NCI-H1105 treated with DMSO at 0.1 percent for 48 hours (cell line): ENCODE data around the gene SEMA5B.

Experiments used
- DNase-seq: peaks from one replicate; lab custom pipeline; 2025; lab: John Stamatoyannopoulos, UW

Gene SEMA5B

DNA sequence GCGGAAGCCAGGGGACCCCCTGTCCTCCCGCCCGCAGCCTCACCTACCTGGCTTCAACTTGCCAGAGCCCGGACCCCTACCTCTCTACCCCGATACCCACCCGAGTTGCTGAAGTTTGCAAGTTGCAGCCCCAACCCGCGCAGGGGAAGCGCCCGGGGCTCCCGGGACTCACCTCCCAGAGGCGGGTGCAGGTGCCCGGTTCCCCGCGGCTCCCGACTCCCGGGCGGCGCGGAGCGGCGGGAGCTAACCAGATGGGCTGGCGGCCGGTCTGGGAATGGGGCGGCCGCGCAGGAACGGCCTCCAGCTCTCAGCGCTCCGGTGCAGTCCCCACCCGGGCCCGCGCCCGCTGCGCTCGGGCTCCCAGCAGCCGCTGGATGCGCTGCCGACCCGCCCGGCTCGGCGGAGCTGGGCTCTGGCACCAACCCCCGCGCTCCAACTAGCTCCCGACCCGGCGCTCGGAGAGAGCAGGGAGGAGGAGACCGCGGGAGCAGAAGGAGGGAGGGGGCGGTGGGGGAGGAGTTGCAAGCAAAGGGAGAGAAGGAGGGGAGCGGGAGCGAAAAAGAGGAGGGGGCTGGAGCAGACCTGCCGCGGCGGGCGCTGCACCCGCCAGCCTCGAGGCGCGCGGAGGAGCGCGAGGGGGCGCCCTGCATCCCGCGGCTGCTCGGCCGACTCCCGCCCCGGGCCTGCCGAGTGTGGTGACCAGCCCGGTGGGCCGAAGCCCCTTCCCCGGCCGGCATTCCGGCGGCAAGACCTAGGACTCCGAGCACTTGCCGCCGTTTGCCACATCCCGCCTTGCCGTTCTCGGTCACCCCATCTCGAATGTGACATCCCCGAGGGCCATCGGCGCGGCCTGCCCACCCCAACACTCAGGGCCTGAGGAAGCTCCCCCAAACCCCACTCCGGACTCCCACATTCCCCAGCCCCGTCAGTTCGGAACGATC, at the start of gene SEMA5B:
Gene SEMA5B (minus strand): TSS at position 472 of the 941 bp plus-strand sequence. CDS start 66,500 bp downstream, outside the sequence.
- DNase-seq, result peak; percentile 61

DNA sequence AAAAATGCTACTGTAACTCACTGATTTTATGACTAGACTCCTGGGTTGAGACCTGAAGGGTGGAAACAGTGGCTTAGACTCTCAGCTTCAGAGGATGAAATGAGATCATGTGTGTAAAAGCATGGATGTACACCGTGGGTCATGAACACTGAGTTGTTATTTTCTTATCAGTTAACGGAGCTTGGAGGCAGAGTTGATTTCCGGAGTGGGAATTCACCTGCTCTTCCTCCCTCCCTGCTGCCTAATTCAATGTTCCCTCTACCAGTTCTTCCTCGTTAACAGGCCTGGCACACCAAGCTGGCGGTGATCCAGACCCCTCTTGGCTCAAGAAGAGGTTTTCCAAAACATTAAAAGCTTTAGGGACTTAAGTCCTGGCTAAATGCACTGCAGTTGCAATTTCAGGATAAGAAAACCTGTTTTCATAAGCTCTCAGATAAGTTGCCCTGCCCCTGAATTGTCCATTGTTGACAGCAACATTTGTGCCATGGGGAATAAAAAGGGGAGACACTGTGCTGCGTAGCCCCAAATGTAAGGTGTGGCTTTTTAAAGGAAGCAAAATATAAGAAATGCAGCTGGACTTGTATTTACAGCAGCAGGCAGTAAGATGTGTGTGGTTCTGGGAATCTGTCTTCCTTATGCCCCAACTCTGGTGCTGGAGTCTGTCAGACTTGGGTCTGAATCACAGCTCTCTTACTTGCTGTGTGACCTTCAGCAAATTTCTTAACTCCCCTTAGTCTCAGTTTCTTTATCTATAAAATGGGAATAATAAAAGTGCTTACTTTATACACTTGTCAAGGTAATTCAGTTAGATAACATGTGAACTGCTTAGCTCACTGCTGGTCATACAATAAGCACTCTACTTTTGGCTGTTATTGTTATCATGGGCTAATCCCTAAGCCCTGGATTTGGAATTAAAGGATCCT, 49.2 kb upstream of the SEMA5B start:
- DNase-seq, result peak; percentile 99

DNA sequence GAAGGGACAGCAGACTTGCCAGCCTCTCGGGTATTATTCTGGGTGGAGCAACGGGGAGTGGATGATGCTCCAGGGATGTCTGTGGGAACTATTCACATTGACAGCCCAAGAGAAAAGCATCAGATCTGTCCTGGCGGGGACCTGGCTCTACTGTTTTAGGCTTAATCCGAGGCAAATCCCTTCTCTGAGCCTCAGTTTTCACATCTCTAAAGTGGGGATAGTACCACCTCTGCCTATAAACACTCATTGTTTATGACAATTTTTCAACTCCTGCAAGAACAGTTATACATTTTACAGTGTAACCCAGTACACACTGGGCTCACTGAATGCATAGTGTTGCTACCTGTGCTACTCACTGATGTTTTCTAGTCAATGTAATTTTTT, 48.5 kb upstream of the SEMA5B start:
- no peak for DNase-seq

GRCh38 chr3:123075359-123075758, 47.8 kb upstream of the SEMA5B start:
- no peak for DNase-seq

GRCh38 chr3:123072564-123072963, 45.0 kb upstream of the SEMA5B start:
- DNase-seq, result no peak

DNA sequence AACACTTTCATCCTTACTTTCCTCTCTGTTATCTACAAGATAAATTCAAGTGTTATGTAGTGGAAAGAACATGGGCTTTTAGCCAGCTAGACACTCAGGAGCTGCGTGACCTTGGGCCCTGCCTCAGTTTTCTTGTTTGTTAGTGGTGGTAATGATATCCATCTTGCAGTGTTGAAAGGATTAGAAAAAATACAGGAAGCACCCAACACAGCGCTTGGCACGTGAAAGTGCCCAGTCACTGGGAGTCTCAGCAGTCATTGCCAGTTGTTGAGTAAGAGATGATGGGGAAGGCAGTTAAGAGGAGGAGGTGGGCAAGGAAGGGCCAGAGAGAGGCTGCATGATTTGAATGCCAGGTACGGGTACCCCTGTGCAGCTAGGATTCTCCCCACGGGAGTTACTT, 44.6 kb upstream of the SEMA5B start:
- DNase-seq, result no peak

GRCh38 chr3:123071581-123071980, 44.0 kb upstream of the SEMA5B start:
- DNase-seq, result no peak

DNA sequence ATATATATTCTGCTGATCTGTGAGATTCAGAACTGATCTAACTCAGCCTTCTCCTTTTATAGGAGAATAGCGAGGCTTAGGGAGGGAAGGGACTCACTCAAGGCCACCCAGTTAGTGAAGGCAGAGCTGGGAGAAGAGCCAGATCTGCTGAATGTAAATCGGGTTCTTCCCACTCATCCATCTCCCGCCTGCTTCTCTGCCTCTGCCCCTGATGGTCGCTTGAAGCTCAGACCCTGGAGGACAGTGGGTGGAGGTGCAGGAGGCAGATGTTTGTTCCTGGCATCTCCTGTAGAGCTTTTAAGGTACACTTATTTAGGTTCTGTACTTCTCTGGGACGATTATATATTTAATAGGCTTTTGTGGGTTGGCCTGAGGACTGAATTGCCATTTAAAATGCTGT, 43.6 kb upstream of the SEMA5B start:
- no peak for DNase-seq

DNA sequence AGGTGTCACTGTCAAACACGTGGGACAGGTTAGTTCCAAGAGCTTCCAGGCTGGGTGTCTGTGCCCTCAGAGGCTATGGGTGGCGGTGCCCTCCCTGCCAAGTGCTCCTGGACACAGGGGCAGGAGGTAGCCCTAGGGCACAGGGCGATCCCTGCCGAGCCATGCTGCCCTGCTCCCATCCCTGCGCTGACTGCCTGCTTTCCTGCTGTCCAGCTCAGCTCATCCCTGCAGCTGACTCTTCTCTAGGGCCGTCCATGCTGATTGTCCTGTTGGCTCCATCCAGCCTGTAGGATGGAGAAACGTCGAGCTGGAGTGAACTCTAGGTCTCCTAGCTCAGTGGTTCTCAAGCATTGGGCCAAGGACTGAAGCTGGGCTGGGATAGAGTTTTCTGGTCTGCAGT, 42.9 kb upstream of the SEMA5B start:
- no peak for DNase-seq

DNA sequence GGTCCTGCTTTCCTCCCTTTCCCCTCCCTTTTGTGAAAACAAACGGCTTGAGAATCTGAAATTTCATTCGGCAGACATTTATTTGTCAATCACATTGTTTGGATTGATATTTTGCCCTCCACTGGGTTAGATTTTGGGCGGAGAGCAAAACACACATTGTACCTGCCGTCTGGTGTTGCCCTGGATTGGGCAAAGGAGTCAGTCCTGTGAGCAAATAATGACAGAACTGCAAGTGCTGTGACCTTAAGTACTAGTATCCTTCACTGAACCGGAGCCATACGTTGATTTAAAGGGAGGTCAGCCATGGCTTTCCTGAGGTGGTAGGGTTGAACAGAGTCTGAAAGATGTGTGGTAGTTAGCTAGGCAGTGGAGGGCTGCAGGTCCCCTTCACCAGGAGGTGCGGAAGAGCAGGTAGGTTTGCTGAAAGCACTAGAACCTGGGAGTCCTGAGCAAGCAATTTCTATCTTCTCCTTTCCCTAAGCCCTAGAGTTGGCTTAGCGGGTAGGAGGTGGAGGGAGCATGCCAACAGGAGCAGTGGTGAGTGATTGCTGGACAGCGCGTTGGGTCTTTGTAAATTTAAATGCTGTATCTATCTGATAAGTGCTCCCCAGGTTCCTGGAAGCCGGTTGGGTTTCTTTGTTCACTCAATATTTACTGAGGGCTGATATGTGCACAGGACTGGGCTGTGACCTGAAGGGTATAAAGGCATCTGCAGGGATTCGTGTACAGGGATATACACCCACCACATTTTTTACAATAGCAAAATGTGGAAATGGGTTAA, 41.2 kb upstream of the SEMA5B start:
- DNase-seq, result no peak

- no peak for DNase-seq
Measured at GRCh38 chr3:123067689-123068600, 40.4 kb upstream of the SEMA5B start.

- peak; percentile 97 for DNase-seq
Measured at GRCh38 chr3:123066896-123067688, 39.5 kb upstream of the SEMA5B start, which contains the start of gene PDIA5. Gene PDIA5, plus strand, starts transcription at chr3:123067025. Its CDS starts 140 bp downstream, at chr3:123067165.

DNA sequence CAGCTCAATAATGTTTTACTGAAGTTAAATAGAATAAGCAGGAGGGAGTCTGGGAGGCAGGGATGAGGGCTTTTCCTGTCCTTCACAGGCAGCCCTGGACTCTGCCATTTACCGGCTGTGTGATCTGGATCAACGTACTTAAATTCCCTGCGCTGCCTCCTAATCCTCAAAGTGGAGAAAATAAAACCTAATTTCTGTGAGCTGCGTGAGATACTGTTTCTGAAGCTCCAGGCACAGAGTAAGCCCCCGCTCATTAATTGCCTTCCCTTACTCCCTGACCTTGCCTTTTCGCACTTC, 39.0 kb upstream of the SEMA5B start:
- no peak for DNase-seq

- DNase-seq, result no peak
Measured at GRCh38 chr3:123064914-123065313, 37.4 kb upstream of the SEMA5B start.

DNA sequence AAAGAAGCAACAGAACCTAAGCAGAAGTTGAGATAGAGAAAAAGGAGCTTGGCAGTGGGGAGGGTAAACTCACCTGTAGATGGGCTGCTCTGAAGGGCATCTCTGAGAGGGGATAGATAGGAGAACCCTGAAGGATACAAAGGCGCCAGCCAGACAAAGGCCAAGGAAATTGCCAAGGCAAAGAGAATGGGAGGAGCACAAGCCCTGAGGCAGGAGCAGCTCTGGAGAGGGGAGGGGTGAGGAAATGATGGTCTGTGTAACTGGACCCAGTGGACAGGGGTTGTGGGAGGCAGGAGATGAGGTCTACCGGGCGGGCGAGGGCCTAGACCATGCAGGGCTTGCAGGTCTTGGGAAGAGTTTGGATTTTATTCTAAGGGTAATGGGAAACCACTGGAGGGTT, 36.9 kb upstream of the SEMA5B start:
- DNase-seq, result no peak

DNA sequence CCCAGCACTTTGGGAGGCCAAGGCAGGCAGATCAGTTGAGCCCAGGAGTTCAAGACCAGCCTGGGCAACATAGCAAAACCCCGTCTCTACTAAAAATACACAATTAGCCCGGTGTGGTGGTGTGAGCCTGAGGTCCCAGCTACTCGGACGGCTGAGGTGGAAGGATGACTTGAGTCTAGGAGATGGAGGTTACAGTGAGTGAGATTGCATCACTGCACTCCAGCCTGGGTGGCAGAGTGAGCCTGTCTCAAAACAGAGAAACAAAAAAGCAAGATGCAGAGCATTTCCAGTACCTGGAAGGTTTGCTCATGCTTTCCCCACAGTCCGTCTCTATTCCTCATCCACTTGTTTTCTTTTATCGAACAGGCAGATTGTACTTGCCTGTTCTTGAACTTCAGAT, 35.5 kb upstream of the SEMA5B start:
- DNase-seq, result no peak

GRCh38 chr3:123061856-123062255, 34.3 kb upstream of the SEMA5B start:
- DNase-seq, result no peak

GRCh38 chr3:123060054-123060453, 32.5 kb upstream of the SEMA5B start:
- no peak for DNase-seq

- no peak for DNase-seq
Measured at GRCh38 chr3:123058505-123058904, 30.9 kb upstream of the SEMA5B start.

GRCh38 chr3:123055352-123055751, 27.8 kb upstream of the SEMA5B start:
- DNase-seq, result no peak
